AG09309 (cell line): ENCODE results near the gene SVIL.

Source experiments
- DNase-seq: peaks from one replicate; pipeline ENCODE4 v3.0.0-alpha.2; 2010; ENCODE audit warnings: low read depth
- H3K4me3 ChIP-seq: 2 replicates; pipeline ENCODE4 v1.5.1; 2011; ENCODE audit warnings: mild to moderate bottlenecking, low read depth, low read length, moderate library complexity; ENCODE audit not compliant: control insufficient read depth
- TF ChIP-seq, protein P1 (sequence below): IDR thresholded peaks from 2 replicates; pipeline ENCODE4 v1.5.1; 2011; ENCODE audit warnings: mild to moderate bottlenecking, low read depth, low read length, inconsistent platforms; ENCODE audit not compliant: insufficient read depth, control insufficient read depth; ENCODE audit errors: missing control alignments

The SVIL gene

DNA sequence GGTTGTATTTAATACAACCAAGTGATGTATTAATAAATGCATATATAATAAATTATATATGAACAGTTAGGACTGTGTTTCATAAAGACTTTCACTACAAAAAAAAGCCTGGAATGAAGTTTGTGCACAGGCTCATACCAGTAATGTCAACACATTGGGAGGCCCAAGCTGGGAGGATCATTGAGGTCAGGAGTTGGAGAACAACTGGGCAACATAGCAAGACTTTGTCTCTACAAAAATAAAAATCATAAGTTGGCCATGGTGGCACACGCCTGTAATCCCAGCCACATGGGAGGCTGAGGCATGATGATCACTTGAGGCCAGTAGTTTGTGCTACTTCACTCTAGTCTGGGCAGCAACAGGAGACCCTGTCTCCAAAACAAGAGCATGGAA lies 15.8 kb upstream of the SVIL start:
- DNase-seq: no peak
- TF ChIP-seq, protein P1, sequence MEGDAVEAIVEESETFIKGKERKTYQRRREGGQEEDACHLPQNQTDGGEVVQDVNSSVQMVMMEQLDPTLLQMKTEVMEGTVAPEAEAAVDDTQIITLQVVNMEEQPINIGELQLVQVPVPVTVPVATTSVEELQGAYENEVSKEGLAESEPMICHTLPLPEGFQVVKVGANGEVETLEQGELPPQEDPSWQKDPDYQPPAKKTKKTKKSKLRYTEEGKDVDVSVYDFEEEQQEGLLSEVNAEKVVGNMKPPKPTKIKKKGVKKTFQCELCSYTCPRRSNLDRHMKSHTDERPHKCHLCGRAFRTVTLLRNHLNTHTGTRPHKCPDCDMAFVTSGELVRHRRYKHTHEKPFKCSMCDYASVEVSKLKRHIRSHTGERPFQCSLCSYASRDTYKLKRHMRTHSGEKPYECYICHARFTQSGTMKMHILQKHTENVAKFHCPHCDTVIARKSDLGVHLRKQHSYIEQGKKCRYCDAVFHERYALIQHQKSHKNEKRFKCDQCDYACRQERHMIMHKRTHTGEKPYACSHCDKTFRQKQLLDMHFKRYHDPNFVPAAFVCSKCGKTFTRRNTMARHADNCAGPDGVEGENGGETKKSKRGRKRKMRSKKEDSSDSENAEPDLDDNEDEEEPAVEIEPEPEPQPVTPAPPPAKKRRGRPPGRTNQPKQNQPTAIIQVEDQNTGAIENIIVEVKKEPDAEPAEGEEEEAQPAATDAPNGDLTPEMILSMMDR: no peak
- no peak overlapping the region for H3K4me3 ChIP-seq

DNA sequence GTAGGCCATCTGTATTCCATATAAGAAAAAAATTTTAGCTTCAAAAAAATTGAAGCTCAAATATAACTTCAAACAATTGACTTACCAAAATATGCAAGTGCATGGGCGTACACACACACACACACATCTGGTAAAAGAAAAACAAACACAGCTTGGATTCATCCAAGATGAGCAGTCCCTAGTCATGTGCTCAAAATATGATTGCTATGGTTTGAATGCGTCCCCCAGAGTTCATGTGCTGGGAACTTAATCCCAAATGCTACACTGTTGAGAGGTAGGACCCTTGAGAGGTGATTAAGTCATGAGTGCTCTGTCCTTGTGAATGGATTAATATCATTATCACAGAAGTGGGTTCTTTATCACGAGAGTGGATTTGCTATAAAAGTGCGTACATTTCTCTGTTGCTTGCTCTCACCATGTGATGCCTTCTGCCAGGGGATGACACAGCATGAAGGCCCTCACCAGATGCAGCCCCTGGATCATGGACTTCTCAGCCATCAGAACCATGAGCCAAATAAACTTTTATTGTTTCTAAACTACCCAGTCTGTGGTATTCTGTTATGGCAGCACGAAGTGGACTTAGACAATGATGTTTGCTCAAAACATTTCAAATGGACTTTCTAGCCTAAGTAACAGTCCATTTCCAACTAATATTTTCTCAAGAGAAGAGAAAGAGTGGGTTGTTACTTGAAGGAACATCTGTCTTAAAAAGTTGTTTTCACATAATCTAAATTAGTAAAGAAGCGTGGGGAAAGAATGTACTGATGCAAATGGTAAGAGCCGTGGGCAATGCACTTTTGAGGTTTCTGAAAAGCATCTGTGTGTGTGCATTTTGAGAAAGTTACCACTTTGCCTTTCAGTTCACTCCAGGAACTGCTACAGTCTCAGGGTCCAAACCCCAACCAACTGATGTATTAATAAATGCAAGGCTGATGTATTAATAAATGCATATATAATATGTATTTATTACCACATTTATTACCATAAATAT lies 15.1 kb upstream of the SVIL start:
- no peak for DNase-seq
- no peak overlapping the region for H3K4me3 ChIP-seq
- TF ChIP-seq, protein P1: no peak

DNA sequence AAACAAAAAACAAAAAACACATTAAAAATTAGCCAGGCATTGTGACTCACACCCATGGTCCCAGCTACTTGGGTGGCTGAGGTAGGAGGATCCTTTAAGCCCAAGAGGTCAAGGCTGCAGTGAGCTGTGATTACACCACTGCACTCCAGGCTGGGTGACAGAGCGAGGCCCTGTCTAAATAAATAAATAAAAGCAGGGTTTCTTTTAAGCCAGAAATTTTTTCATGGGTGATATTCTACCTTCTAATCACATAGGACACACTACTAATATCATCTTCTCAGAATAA lies 14.2 kb upstream of the SVIL start:
- H3K4me3 ChIP-seq: no peak overlapping the region
- no peak for DNase-seq
- TF ChIP-seq, protein P1: no peak

DNA sequence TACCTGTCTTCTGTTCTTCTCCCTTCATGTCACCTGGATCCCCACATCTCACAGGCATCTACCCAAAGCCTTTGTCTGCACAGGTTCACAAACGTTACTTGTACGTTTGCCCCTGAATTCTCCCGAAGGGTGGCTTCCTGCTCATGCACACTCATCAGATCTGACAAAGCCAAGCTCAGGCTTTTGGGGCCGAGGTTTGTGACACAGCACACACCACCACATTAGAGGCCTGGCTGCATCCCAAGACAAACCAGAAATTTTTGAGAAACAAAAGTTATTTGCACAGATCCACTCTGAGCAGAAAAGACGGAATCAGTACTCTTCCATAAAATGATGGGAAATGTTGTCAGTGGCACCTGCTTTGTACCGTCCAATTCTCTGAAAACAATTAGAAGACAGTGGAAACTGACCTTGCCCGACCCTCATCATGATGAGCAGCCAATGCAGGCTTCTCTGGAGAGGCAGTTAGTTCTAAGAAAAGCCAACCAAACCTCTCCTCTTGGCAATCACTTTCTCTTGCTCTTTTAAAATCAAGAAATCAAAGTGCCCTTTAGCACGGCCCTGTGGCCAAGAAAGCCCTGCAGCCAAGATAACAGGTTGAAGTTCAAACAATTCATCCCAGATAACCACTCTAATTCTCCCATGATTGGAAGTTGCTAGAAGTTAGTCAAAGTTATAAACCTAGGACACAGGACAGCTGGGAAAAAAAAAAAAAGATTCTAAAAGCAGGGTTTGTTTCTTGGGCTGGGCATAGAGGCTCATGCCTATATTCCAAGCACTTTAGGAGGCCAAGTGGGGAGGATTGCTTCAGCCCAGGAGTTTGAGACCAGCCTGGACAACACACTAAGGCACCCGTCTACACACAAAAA lies 13.6 kb upstream of the SVIL start:
- TF ChIP-seq, protein P1: no peak
- H3K4me3 ChIP-seq: no peak overlapping the region
- DNase-seq: no peak

- DNase-seq: no peak
- H3K4me3 ChIP-seq: no peak overlapping the region
- TF ChIP-seq, protein P1: no peak
These were observed 12.7 kb upstream of the SVIL start for GRCh38 chr10:29647478-29647877.

GRCh38 chr10:29646960-29647461 lies 12.2 kb upstream of the SVIL start:
- DNase-seq: no peak
- no peak overlapping the region for H3K4me3 ChIP-seq
- TF ChIP-seq, protein P1: no peak
